DOHH2 (cell line): Measurements from ENCODE around the gene CFAP74.
"Not testable (repeated sequence)": the region's sequence is repeated elsewhere in the genome, so short reads cannot be mapped to it uniquely, and the experiment has no call there.

Source experiments
- H3F3A ChIP-seq: fragments of 200-600 bp; sonication (generic), shearing (Covaris generic); 2 replicates; pipeline ENCODE4 v1.6.0; 2016; ENCODE audit warnings: antibody characterized with exemption, mild to moderate bottlenecking; ENCODE audit not compliant: control insufficient read depth, insufficient read depth
- H3K27ac ChIP-seq: fragments of 200-600 bp; sonication (generic); 2 replicates; pipeline ENCODE4 v1.5.1; 2014; ENCODE audit warnings: low read depth, mild to moderate bottlenecking, low read length, moderate library complexity
- H3K27me3 ChIP-seq: fragments of 200-600 bp; sonication (generic); 2 replicates; pipeline ENCODE4 v1.6.1; 2014; ENCODE audit warnings: mild to moderate bottlenecking, low read length, mixed read lengths; ENCODE audit not compliant: control insufficient read depth
- H3K36me3 ChIP-seq: fragments of 200-600 bp; sonication (generic); 2 replicates; pipeline ENCODE4 v1.6.1; 2014; ENCODE audit warnings: mild to moderate bottlenecking, low read length, moderate library complexity, mixed read lengths; ENCODE audit not compliant: control insufficient read depth
- H3K4me1 ChIP-seq: fragments of 200-600 bp; sonication (generic); 2 replicates; pipeline ENCODE4 v1.6.1; 2014; ENCODE audit warnings: mild to moderate bottlenecking, low read length, mixed read lengths; ENCODE audit not compliant: control insufficient read depth
- H3K4me2 ChIP-seq: fragments of 200-600 bp; sonication (generic); 2 replicates; pipeline ENCODE4 v1.6.0; 2014; ENCODE audit warnings: mild to moderate bottlenecking, low read length, moderate library complexity
- H3K4me3 ChIP-seq: fragments of 200-600 bp; sonication (generic); 2 replicates; pipeline ENCODE4 v1.5.1; 2014; ENCODE audit warnings: mild to moderate bottlenecking, low read length, mixed read lengths
- H3K79me2 ChIP-seq: fragments of 200-600 bp; sonication (generic); 2 replicates; pipeline ENCODE4 v1.6.1; 2014; ENCODE audit warnings: mild to moderate bottlenecking, low read length, mixed read lengths; ENCODE audit not compliant: control insufficient read depth
- H3K9me2 ChIP-seq: fragments of 200-600 bp; sonication (generic); replicated peaks from 2 replicates; pipeline ENCODE4 v1.6.1; 2014; ENCODE audit warnings: mild to moderate bottlenecking, low read length, mixed read lengths; ENCODE audit not compliant: control insufficient read depth
- H3K9me3 ChIP-seq: fragments of 200-600 bp; sonication (generic); 2 replicates; pipeline ENCODE4 v1.6.1; 2014; ENCODE audit warnings: antibody characterized with exemption, low read length, mixed read lengths; ENCODE audit not compliant: control insufficient read depth, insufficient read depth
- H4K20me1 ChIP-seq: fragments of 200-600 bp; sonication (generic); 2 replicates; pipeline ENCODE4 v1.6.0; 2014; ENCODE audit warnings: low read depth, mild to moderate bottlenecking, antibody characterized with exemption, low read length, moderate library complexity; ENCODE audit not compliant: control insufficient read depth, insufficient read depth
- EZH2phosphoT487 ChIP-seq: fragments of 200-600 bp; sonication (generic); IDR thresholded peaks from 2 replicates; pipeline ENCODE4 v1.6.1; 2017; ENCODE audit warnings: borderline replicate concordance, mild to moderate bottlenecking, antibody characterized with exemption, low read length, moderate library complexity, mixed read lengths
- TF ChIP-seq, protein P1 (sequence below): fragments of 200-600 bp; sonication (generic); IDR thresholded peaks from one replicate; pipeline ENCODE4 v1.5.1; 2014; ENCODE audit warnings: antibody characterized with exemption, mild to moderate bottlenecking, low read depth, low read length; ENCODE audit not compliant: poor library complexity, severe bottlenecking

Gene CFAP74

DNA sequence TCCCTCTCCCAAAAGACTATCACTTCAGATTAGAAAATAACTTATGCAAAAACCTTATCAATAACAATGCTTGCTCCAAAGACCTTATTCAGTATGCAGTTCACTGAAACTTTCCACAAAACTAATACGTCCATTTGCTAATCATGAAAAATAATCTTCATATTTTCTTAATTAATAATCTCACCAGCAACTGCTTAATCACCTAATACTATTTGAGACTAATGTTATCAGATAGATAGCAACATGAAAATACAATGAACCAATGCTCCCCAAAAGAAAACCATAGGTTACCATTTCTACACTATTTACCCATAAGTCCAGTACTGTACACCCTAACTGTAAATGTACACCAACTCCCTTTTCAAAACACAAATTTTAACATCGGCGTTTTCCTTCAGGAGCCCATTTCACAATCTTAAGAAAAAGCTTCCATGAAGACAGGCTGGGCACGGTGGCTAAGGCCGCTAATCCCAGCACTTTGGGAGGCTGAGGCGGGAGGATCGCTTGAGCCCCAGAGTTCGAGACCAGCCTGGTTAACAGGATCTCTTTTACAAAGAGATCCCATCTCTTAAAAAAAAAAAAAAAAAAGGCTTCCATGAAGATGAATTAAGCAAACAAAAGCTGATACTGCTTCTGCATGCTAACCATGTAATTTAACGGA lies 114.4 kb downstream of the CFAP74 start:
- Histone ChIP-seq H3K4me2 (peak overlapping the region; percentile 65), H3K79me2 (peaks cover 87% of the 10 kb centered on the region), H3K9me3 (no peaks in the 10 kb centered on the region), H3F3A (no peaks in the 10 kb centered on the region), H3K27ac (peak overlapping the region; percentile 70), H3K9me2 (no peaks in the 10 kb centered on the region), H3K4me3 (peak overlapping the region; percentile 91), H4K20me1 (peaks cover 35% of the 10 kb centered on the region), H3K27me3 (no peaks in the 10 kb centered on the region), H3K4me1 (peaks cover 57% of the 10 kb centered on the region), H3K36me3 (peaks cover 53% of the 10 kb centered on the region)
- TF ChIP-seq EZH2phosphoT487, result no peak

- H3K9me2 ChIP-seq, H3K4me2 ChIP-seq, H3F3A ChIP-seq, H3K9me3 ChIP-seq, H3K27me3 ChIP-seq, H3K27ac ChIP-seq, H3K4me3 ChIP-seq: not testable (repeated sequence)
- peaks cover 49% of the 10 kb centered on the region for H3K4me1 ChIP-seq
- H3K79me2 ChIP-seq, result peaks cover 100% of the 10 kb centered on the region
- H4K20me1 ChIP-seq, result peaks cover 60% of the 10 kb centered on the region
- H3K36me3 ChIP-seq, result peaks cover 66% of the 10 kb centered on the region
Observed at GRCh38 chr1:1883890-1884289, 119.7 kb downstream of the CFAP74 start.

GRCh38 chr1:1883092-1883873 lies 120.3 kb downstream of the CFAP74 start:
- peaks cover 66% of the 10 kb centered on the region for H3K36me3 ChIP-seq
- H3K9me3 ChIP-seq, result no peaks in the 10 kb centered on the region
- no peak overlapping the region for H3K4me3 ChIP-seq
- no peaks in the 10 kb centered on the region for H3K9me2 ChIP-seq
- H4K20me1 ChIP-seq, result peaks cover 58% of the 10 kb centered on the region
- no peak overlapping the region for H3K4me2 ChIP-seq
- H3K27me3 ChIP-seq, result no peaks in the 10 kb centered on the region
- TF ChIP-seq EZH2phosphoT487, result no peak
- TF ChIP-seq, protein P1, sequence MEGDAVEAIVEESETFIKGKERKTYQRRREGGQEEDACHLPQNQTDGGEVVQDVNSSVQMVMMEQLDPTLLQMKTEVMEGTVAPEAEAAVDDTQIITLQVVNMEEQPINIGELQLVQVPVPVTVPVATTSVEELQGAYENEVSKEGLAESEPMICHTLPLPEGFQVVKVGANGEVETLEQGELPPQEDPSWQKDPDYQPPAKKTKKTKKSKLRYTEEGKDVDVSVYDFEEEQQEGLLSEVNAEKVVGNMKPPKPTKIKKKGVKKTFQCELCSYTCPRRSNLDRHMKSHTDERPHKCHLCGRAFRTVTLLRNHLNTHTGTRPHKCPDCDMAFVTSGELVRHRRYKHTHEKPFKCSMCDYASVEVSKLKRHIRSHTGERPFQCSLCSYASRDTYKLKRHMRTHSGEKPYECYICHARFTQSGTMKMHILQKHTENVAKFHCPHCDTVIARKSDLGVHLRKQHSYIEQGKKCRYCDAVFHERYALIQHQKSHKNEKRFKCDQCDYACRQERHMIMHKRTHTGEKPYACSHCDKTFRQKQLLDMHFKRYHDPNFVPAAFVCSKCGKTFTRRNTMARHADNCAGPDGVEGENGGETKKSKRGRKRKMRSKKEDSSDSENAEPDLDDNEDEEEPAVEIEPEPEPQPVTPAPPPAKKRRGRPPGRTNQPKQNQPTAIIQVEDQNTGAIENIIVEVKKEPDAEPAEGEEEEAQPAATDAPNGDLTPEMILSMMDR, result no peak
- peaks cover 49% of the 10 kb centered on the region for H3K4me1 ChIP-seq
- H3K79me2 ChIP-seq, result peaks cover 100% of the 10 kb centered on the region
- no peaks in the 10 kb centered on the region for H3F3A ChIP-seq
- no peak overlapping the region for H3K27ac ChIP-seq

GRCh38 chr1:1881727-1882126 lies 121.9 kb downstream of the CFAP74 start:
- H3K27ac ChIP-seq, result no peak overlapping the region
- no peaks in the 10 kb centered on the region for H3K9me3 ChIP-seq
- H4K20me1 ChIP-seq, result peaks cover 51% of the 10 kb centered on the region
- no peak overlapping the region for H3K4me2 ChIP-seq
- H3F3A ChIP-seq, result 0 out of 2 replicates have a peak, but pooled peaks cover 3% of the 10 kb centered on the region
- no peak for TF ChIP-seq EZH2phosphoT487
- TF ChIP-seq, protein P1, result no peak
- H3K79me2 ChIP-seq, result peaks cover 100% of the 10 kb centered on the region
- H3K4me3 ChIP-seq, result no peak overlapping the region
- peaks cover 63% of the 10 kb centered on the region for H3K36me3 ChIP-seq
- H3K27me3 ChIP-seq, result no peaks in the 10 kb centered on the region
- H3K4me1 ChIP-seq, result peaks cover 45% of the 10 kb centered on the region
- no peaks in the 10 kb centered on the region for H3K9me2 ChIP-seq
